Colonic mucosa (tissue), 4 donors: Measurements from ENCODE around the gene SATB1. TPM values are rescaled to one million over a fixed set of nuclear protein-coding genes. Genes with fewer than 3 reads are reported as not detected.

ENCODE experiments used
- DNase-seq: peaks from one replicate; pipeline ENCODE4 v3.0.0-alpha.2; 2020
- H3K27ac ChIP-seq: fragments of 200-600 bp; one replicate; pipeline ENCODE4 v1.8.0; 2021
- H3K27me3 ChIP-seq: fragments of 200-600 bp; one replicate; pipeline ENCODE4 v1.8.0; 2021
- H3K36me3 ChIP-seq: fragments of 200-600 bp; one replicate; pipeline ENCODE4 v1.8.0; 2021
- H3K4me1 ChIP-seq: fragments of 200-600 bp; one replicate; pipeline ENCODE4 v1.8.0; 2021; ENCODE audit warnings: mild to moderate bottlenecking
- H3K4me3 ChIP-seq: fragments of 200-600 bp; one replicate; pipeline ENCODE4 v1.8.0; 2021
- H3K9ac ChIP-seq, 2 donors: one replicate each; pipeline ENCODE4 v1.7.0; 2013; ENCODE audit warnings: control low read depth in 2 of 2, low read depth in 2 of 2, low read length in 2 of 2
- H3K9me3 ChIP-seq: fragments of 200-600 bp; one replicate; pipeline ENCODE4 v1.8.0; 2021
- CTCF ChIP-seq: fragments of 200-600 bp; IDR thresholded peaks from one replicate; pipeline ENCODE4 v1.8.0; 2022; ENCODE audit warnings: antibody characterized with exemption, mild to moderate bottlenecking
- intact Hi-C: fragments of 100-400 bp; cut with DNase I; formaldehyde crosslinking; loops from one replicate; pipeline ENCODE4 v1.14.1; 2022
- total RNA-seq, 2 donors: library from RNA; stranded (reverse); fragmentation: NEBNext Ultra II Directional in 1 of 2; extraction: Animal tissue kit (Norgen Biotek cat#: 25700) in 1 of 2; gene quantifications; one replicate each; pipeline ENCODE4 v1.2.1, GENCODE V29; 2021
- donor health status: healthy.
- donor health status: DM: no; HTN: no; CAD: no.
- donor health status: DM: no; HTN: no; CAD: no.

SATB1 gene
- total RNA-seq, 2 donors from 2014 or later: 16.0 to 33.0 TPM

GRCh38 chr3:18409266-18409665, 15.9 kb downstream of the SATB1 start:
- no peak overlapping the region for H3K4me3 ChIP-seq
- no peaks in the 10 kb centered on the region for H3K9me3 ChIP-seq
- H3K27ac ChIP-seq: no peak overlapping the region
- H3K9ac ChIP-seq: no peak overlapping the region
- TF ChIP-seq CTCF: no peak
- H3K27me3 ChIP-seq: no peaks in the 10 kb centered on the region
- DNase-seq: no peak
- H3K4me1 ChIP-seq: no peaks in the 10 kb centered on the region
- intact Hi-C loops: no loop called here
- H3K36me3 ChIP-seq: no peaks in the 10 kb centered on the region

- intact Hi-C loops: no loop called here
- no peak overlapping the region for H3K27ac ChIP-seq
- no peaks in the 10 kb centered on the region for H3K27me3 ChIP-seq
- H3K9ac ChIP-seq: no peak overlapping the region
- TF ChIP-seq CTCF: no peak
- no peaks in the 10 kb centered on the region for H3K36me3 ChIP-seq
- no peak overlapping the region for H3K4me3 ChIP-seq
- DNase-seq: no peak
- no peaks in the 10 kb centered on the region for H3K4me1 ChIP-seq
- no peaks in the 10 kb centered on the region for H3K9me3 ChIP-seq
These were observed 20.0 kb downstream of the SATB1 start for GRCh38 chr3:18405141-18405540.

- no peaks in the 10 kb centered on the region for H3K27me3 ChIP-seq
- no peak for TF ChIP-seq CTCF
- H3K9ac ChIP-seq: no peak overlapping the region
- no peak overlapping the region for H3K27ac ChIP-seq
- no peak overlapping the region for H3K4me3 ChIP-seq
- H3K36me3 ChIP-seq: no peaks in the 10 kb centered on the region
- no peak for DNase-seq
- H3K4me1 ChIP-seq: no peaks in the 10 kb centered on the region
- intact Hi-C loops: no loop called here
- H3K9me3 ChIP-seq: no peaks in the 10 kb centered on the region
These were observed 22.1 kb downstream of the SATB1 start for GRCh38 chr3:18403061-18403460.

GRCh38 chr3:18402239-18402799, 22.8 kb downstream of the SATB1 start:
- H3K36me3 ChIP-seq: no peaks in the 10 kb centered on the region
- no peaks in the 10 kb centered on the region for H3K27me3 ChIP-seq
- DNase-seq: no peak
- H3K4me3 ChIP-seq: no peak overlapping the region
- H3K4me1 ChIP-seq: no peaks in the 10 kb centered on the region
- no peaks in the 10 kb centered on the region for H3K9me3 ChIP-seq
- intact Hi-C loops: no loop called here
- H3K27ac ChIP-seq: no peak overlapping the region
- no peak for TF ChIP-seq CTCF
- no peak overlapping the region for H3K9ac ChIP-seq

- Histone ChIP-seq H3K27ac (no peak overlapping the region), H3K9ac (no peak overlapping the region), H3K4me1 (no peaks in the 10 kb centered on the region), H3K27me3 (no peaks in the 10 kb centered on the region), H3K36me3 (no peaks in the 10 kb centered on the region), H3K9me3 (no peaks in the 10 kb centered on the region), H3K4me3 (no peak overlapping the region)
- intact Hi-C loops: no loop called here
- no peak for DNase-seq
- no peak for TF ChIP-seq CTCF
These were observed 23.7 kb downstream of the SATB1 start for GRCh38 chr3:18401300-18401961.
